GM19467 (cell line): ENCODE results near the gene CCDC92.

Source experiments
- ATAC-seq: cut with Tn5 transposase; IDR thresholded peaks from one replicate; pipeline ENCODE4 v1.9.1; 2021; ENCODE audit warnings: mild to moderate bottlenecking, moderate library complexity; ENCODE audit not compliant: unreplicated experiment

CCDC92 gene

DNA sequence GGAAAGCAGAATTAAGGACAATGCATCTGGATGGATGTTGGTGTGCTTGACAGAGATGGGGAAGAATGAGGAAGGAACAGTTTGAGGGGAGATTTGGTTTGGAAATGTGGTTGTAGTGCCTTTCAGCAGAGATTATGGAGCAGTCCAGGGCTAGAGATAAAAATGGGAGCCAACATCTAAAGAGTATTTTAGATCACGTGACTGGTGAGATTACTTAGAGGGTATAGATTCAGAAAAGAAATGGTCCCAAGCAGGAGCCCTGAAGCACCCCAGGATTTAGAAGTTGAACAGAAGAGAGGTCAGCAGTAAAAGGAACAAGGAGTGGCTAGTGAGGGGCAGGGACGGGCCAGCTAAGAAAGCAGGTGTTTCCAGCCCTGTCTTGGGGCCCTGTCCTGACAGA lies 30.0 kb upstream of the CCDC92 start:
- no peak for ATAC-seq

DNA sequence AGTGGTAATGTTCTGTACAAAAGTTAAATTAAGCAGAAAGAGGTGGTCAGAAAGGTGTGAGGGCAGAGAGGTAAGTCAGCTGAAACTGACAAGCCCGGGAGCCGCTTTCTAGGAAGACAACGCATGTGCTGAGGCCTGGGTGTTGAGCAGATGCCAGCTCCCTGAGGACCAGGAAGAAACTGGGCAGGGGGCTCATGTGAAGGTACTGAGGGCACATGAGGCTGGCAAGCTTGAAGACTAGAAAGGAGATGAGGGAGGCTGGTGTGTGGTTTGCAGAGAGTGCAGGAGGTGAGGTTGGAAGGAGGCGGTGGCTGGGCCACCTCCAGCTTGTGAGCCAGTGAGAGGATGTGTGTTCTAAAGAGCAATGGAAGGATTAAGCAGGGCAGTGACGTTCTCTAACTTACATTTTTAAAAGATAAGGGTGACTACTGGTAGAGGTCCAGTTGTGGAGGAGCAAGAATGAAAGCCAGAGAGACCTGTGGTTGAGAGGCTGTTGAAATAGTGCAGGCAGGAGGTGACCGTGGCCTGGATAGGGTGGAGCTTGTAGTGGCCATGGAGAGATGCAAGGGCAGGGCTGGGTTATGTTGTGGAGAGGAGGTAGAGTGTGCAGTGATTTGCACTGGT lies 29.5 kb upstream of the CCDC92 start:
- ATAC-seq = no peak

DNA sequence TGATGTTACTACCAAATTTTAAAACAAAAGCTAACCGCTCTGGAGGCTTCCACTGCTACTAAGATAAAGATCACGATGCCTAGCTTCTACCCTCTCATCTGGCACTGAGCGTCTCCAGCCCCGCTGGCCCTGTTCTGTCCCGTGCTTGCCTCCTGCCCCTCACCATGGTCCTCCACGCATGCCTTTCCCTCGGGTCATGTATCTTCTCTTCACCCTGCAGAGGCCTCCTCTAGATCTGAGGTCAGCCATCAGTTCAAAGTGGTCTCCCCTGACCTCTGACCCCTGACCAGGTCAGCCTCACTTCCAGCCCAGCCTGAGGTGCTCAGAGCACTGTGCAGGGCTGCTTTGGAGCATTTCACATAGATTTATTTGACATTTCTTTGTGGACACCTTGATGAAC lies 28.7 kb upstream of the CCDC92 start:
- no peak for ATAC-seq

DNA sequence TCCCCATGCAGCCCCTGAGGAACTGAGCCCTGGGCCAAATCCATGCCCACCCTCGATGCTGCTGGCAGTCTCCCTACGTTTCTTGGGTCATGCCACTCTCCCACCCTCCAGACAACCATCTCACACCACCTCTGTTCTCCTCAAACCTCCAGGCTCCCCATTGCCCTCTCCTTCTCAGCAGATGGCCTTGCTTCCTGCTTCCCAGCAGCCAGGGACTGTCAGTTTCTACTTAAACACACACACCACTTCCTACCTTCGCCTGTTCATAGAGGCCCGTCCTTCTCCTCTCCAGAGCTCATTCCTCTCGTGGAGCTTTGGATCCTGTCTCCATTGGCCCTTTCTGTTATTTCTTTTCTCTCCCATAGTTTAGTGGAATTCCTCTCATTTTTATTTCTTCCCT lies 27.5 kb upstream of the CCDC92 start:
- no peak for ATAC-seq

DNA sequence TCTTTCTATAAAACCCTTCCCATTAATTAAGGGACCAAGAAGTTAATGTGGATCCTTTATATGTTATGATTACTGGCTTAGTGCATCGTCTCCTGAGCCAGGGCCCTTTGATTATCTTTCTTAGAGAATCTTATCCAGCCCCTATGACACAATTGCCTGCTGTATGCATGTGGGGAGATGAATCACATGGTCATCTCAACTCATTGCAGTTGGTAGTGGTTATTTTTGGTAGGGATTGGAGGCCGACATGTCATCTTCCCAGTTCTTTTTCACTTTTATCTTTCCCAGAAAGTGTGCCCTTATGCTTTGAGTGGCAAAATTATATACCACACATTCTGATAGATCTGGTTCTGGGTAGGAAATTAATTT lies 26.3 kb upstream of the CCDC92 start:
- ATAC-seq = no peak

DNA sequence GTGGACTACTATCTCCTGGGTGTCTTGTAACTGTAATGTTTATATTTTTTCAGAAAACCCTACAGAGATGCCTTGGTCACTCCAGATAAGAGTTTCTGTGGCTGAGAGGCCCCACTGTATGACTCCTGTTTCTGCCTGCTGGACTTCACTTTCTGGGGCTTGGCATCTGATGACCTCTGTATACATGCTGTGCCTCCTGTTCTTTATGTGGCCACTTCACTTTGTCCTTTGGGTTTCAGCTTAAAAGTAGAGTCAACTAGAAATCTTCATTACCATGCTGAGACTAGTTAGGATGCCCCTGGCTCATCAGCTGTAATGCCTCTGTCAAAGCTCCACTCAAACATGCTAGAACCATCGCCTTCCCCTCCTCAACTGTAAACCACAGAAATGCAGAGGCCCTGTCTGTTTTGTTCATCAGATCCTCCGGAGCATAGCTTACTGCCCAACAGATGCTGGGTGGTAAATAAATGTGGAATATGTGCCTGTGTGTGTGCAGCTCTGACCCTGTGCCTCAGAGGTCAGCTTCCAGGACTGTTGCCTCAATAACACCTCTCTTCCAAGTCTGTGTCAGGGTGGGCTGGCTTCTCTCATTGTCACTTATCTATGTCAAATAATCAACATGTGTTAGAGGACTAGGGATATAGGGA lies 25.8 kb upstream of the CCDC92 start:
- ATAC-seq = no peak

DNA sequence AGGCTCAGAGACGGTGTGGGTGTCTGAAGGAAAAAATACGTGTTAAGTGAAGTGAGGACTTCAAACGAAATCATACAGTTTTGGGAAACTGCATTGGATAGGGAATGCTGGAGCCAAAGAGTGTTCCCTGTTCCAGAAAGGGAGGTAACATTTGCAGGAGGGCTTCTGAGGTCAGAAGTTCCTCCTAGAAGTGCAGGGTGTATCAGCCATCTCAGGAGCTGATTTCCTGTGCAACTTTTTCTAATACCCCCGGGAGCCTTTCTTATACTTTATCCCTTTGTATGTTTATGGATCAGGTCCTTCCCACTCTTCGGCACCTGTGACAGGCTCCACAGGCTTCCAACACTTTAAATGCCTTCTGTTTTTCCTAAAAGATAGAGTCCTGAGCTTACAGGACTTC lies 25.3 kb upstream of the CCDC92 start:
- no peak for ATAC-seq

DNA sequence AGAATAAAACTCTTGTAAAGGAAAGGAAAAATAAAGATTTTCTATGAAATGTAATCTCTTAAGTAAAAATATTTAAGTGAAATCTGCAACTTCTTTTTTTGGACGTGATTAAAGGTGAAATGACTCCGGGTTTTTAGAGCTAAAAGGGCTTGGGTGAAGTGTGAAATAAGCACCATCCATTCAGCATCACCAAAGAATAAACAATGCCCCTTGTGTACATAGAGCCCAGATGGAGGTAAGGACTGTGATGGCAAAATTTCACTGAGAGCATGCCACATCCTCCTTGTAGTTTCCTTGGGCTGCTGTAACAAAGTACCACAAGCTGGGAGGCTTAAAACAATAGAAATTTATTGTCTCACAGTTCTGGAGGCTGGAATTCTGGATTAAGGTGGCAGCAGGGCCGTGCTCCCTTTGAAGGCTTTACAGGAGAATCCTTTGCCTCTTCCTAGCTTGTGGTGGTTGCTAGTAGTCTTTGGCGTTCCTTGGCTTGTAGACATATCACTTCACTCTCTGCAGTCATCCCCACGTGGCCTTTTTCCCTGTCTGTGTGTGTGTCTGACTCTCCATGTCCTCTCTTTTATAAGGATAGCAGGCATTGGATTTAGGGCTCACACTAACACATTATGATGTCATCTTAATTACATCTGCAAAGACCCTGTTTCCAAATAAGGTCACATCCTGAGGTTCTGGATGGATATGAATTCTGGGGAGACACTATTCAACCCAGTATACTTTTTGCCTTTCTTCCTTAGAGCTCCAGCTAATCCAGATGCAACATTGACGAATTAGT lies 24.6 kb upstream of the CCDC92 start:
- no peak for ATAC-seq

DNA sequence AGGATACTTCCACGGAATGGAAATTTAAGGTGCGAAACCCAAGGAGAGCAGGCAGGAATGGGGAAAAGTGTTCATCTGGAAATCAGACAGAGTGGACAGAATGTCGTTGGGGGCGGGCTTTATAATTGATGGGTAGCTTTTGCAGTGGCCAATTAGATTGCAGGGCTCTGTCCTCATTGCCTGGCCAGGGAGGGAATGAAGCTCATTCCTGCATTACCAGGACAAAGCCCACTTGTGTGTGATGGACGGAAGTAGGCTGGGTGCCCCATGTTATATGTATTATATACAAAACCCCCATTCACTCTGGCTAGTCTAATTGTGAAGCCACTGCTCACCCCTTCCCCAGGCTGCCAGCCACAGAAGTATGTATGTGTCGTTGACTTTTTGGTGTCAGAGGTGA lies 23.9 kb upstream of the CCDC92 start:
- no peak for ATAC-seq

DNA sequence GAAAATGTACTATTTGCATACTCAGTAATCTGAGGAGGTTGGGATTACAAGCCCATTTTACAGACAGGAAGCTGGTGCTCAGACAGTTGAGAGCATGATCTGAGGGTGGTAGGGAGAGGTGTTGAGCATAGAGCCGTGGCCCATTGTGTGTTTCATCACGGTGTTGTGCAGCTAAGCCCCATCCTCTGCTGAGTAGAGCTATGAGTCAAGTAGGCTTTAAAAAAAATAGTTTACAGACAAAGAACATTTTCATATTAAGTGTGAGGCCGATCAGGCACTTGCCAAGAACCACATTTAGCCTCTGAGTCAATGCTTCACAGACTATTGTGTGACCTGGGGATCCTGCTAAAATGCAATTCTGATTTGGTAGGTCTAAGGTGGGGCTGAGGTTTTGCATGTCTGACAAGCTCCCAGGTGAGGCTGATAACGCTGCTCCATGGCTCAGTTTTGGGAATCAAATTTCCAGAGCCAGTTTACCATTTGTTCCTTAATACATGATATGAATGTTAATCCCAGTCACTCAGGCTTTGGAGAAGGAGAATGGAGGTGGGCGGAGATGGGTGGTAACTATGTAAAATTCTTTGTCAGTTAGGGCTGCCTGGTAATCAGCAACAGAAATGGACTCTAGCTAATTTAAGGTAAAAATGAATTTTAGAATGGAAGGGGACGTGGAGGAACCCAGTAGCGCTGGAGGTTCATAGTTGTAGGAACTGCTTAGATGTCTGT lies 22.6 kb upstream of the CCDC92 start:
- ATAC-seq = no peak

DNA sequence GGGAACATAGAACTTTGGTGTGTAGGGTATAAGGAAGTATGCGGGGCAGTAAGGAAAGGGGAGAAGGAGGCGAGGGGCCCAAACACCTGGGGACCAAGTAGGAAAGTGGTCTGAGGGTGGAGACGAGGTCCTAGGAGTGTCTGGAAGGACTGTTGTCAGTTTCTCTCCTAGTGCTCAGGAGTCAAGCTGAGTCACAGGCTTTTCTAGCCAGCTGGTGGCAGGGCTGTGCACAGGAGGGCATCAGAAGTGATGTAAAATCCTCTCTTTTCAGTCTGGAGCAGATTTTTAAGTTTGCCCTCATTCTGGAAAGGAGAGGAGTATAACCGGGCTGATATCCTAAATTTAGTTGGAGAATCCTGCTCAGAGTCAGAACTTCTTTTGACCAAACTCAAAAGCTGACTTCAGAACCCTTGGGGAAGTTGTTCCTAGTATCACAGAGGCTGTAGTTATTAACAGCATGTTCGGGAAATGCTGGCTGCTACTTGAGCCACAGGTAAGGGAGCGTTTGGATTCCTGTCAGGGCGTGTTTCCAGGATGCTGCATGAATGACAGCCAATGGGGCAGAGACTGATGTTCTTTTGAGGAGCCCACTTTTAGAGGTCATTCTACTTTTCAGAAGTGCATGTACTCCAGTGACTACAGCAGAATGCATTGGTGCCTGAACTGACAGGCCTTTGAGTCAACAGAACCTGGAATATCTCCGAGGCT lies 19.6 kb upstream of the CCDC92 start:
- ATAC-seq = no peak

DNA sequence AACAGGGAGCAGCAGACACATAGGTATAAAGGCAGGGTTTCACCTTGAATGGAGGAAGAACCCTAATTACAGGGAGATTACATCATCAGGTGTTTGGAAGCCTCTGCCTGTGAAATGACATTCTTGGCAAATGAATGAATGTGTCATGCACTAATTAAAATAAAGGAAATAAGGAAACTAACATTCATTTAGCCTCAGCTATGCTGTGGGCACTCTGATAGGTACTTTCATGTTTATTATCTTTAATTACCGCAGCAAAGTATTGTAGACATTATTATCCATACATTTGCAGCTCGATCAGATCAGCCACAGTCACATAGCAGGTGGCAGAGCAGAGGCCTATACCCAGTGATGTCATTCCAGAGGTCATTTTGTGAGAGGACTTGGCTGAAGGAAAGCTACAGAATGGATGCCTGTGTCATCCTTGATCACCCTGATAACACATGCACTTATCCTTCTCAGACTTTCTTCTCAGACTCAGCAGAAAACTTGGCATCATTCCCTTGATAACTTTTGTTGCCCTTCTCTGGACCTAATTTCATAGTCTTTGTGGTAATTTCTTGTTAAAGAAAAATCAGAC lies 18.8 kb upstream of the CCDC92 start:
- no peak for ATAC-seq

DNA sequence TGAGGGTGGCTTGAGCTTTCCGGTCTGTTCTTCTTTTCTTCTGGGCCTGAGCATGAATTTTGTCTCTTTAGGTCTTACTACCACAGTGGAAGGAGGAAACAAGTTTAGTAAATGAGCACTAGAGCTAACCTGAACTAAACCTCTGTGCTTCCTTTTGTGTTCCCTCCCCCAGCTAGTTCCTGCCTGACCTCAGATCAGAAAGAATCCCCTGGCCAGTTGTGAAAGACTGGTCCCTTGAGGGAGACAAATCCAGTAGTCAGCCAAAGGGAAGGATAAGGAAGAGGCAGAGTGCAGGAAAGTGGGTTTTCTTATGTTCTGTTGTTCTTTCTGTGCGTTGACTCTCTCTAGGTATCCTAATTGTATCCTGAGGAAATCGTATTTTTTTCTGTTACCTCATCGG lies 17.9 kb upstream of the CCDC92 start:
- ATAC-seq = no peak

DNA sequence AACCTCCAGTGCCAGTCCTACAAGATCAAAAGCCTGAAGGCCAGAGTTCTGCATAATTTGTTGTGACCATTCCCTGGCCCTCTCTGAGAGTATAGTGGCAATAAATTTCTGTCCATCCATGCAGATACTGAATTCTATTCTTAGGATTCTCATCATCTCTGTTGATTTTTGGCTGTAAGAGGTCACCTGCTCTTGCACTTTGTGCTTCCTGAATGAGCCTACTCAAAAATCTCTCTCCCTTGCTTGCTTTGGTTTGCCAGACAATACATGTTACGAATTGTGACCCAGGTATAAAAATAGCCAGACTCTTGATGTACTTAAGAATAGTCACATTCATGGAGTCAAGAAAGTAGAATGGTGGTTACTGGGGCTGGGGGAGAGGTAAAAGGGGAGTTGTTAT lies 17.1 kb upstream of the CCDC92 start:
- no peak for ATAC-seq

DNA sequence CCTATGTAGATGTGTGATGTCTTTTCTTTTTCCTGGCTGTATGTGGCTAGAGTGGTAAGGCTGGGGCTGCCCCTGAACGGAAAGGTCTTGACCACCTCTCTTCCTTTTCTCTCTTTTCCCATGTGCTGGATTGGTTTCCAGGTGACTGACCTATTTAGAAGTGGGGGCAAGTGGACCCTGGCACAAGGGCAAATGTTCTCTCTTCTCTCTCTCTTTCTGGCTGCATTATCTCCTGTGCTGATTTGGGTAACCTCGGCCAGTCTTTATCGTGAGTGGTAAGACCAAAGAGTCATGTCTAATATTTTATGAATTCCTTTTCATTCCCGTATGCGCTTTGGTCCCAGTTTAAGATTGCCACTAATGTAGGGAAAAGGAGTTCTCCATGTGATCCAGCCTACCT lies 16.5 kb upstream of the CCDC92 start:
- ATAC-seq = no peak

DNA sequence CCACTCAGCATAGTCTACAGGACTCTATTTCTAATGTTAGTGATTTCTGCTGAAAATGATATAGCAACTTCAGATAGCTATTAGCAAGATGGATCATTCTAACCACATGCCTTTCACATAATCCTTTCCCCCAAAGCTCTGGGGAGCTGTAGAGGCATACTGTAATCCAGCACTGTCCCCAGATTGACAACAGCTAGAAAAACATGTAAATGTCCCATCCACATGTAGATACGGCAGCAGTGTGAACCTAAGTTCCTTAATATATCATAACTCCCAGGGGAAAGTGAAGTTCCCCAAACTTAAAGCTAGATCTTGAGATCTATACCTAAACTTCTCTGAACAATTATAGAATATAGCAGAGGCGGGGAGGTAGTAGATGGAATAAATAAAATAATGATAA lies 14.4 kb upstream of the CCDC92 start:
- ATAC-seq = no peak

DNA sequence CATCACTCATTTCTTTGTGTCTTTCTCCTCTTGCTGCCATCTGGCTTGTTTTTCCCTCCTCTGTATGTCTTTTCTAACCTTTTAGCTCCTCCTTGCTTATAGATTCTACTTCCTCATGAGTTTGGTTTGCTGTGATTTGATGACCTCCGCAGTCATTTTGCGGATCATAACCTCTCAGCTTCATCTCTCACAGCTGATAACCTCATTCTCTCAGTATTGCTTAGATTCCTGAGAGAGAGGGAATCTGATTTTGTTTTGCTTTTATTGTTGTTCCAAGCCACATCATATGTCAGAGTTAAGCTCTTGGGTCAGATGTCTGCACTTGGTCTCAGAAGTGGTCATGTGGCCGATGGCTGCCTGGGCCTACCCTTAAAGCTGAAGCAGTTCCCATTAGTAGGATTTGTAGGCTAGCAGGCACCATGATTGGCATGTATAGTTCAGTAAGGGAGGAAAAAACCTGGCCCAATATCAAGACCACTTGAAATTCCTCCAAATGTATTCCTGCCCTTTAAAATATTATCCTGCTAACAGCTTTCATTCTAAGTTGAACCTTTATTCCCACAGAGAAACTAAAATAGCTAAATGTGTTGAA lies 13.8 kb upstream of the CCDC92 start:
- no peak for ATAC-seq

DNA sequence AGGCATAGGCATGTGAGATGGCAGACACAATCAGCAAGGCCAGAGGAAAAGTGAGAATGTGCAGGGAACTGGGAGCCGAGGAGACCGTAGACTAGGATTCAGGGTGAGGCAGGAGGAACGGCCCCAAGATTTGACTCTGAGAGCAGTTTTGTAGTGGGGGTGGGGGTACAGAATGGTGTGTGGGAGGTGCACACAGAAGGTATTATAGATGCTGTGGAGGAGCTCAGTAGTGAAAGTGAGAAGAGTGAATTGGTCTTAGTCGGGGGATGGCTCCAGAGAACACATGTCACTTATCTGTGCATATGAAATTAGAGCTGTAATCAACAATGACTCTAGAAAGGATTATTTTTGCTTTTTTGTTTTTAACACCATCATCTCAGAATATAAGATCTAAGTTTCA lies 12.3 kb upstream of the CCDC92 start:
- ATAC-seq = no peak

DNA sequence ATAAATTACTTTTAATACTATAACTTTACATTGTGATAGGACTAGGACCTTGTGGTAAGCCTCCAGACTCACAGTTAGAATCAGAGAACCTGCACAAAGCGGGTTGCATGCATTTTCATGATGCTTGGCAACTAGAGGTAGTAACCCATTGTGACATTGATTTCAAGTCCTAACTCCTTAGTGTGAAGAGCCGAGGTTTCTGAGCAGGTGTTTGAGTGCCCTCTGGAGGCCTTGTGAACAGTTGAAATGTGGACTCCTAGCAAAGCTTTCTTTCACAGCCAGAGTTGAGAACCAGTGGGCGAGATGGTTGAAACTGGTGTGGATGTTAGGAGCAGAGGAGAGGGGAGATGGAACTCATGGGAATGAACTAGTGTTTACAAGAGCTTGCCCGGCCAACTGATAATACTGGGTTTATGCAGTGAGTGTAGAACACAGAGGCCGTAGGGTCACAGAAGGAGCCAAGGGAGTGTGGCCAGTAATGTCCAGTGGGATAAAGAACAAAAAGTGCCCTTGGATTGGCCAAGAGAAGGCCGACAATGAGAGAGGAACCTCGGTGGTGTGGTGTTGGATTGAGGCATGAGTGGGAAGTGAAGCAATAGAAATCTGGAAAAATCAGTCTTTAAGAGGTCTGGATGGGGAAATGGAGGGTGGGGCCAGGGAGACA lies 11.3 kb upstream of the CCDC92 start:
- no peak for ATAC-seq

DNA sequence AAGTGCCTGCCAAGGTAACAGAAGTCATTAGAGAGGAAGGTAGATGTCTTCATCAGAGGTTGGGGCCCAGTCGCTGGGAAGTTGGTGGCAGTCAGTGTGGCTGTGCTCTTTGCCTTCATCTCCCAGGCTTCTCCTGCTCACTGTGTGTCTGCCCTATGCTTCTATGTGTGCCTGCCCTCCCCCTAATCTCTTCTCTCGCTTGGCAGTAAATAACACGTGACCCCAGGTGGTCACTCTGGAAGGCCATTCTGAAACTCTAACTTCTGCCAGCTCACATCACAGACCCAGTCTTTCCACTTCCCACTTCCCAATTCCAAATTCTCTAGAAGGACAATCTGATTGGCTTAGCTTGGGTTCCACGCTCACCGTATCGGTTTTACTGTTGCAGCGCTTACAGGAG lies 9.6 kb upstream of the CCDC92 start:
- ATAC-seq = no peak
